DOHH2 (cell line): ENCODE data around the gene EPN2.

Experiments
- CTCF ChIP-seq: fragments of 200-600 bp; sonication (generic); IDR thresholded peaks from one replicate; pipeline ENCODE4 v1.5.1; 2014; ENCODE audit warnings: antibody characterized with exemption, mild to moderate bottlenecking, low read depth, low read length; ENCODE audit not compliant: poor library complexity, severe bottlenecking
- EZH2phosphoT487 ChIP-seq: fragments of 200-600 bp; sonication (generic); IDR thresholded peaks from 2 replicates; pipeline ENCODE4 v1.6.1; 2017; ENCODE audit warnings: borderline replicate concordance, mild to moderate bottlenecking, antibody characterized with exemption, low read length, moderate library complexity, mixed read lengths

GRCh38 chr17:19331134-19331533 lies 94.0 kb downstream of the EPN2 start:
- TF ChIP-seq CTCF (no peak), EZH2phosphoT487 (no peak)
